Omental fat pad (tissue), 4 donors: Measurements from ENCODE around the gene CD69. TPM values are rescaled to one million over a fixed set of nuclear protein-coding genes. Genes with fewer than 3 reads are reported as not detected.

Experiments
- ATAC-seq: fragments of 150-250 bp; one replicate; pipeline ENCODE4 v1.9.1; 2016; ENCODE audit warnings: mild to moderate bottlenecking, moderate library complexity; ENCODE audit not compliant: low FRiP score
- DNase-seq: peaks from one replicate; pipeline ENCODE4 v3.0.0-alpha.2; 2019; ENCODE audit warnings: low spot score
- total RNA-seq, 4 donors: library from RNA; depleted of rRNA; stranded (reverse); fragments of >200 nt; gene quantifications; one replicate each; pipeline ENCODE4 v1.1.0, GENCODE V29; 2016
- TF ChIP-seq, protein P1 (sequence below), 3 donors: fragments of 450-650 bp; IDR thresholded peaks; one replicate each; pipeline ENCODE4 v1.5.1; 2016 to 2017; ENCODE audit warnings: antibody characterized with exemption in 3 of 3, mild to moderate bottlenecking in 3 of 3, moderate library complexity in 2 of 3

Gene CD69
- total RNA-seq, 4 donors from 2014 or later = 10.0 to 36.3 (median 17.0) TPM

DNA sequence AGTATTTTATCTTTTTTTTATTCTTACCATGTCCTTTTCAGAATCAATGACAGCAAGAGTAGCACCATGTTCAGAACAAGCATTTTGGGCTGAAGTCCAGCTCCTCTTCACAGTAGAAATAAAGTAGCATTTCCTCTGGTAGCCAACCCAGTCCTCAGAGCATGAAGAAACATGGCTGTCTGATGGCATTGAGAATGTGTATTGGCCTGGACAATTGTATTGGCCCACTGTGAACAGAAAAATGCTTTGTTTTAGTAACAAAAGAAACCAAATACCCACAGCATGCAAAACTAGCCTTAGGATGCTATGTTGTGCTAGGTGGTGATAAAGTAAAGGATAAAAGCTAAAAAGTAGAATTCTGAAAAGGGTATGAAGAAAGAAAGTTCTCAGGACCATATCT is 5.7 kb downstream of the CD69 start:
- TF ChIP-seq, protein P1, sequence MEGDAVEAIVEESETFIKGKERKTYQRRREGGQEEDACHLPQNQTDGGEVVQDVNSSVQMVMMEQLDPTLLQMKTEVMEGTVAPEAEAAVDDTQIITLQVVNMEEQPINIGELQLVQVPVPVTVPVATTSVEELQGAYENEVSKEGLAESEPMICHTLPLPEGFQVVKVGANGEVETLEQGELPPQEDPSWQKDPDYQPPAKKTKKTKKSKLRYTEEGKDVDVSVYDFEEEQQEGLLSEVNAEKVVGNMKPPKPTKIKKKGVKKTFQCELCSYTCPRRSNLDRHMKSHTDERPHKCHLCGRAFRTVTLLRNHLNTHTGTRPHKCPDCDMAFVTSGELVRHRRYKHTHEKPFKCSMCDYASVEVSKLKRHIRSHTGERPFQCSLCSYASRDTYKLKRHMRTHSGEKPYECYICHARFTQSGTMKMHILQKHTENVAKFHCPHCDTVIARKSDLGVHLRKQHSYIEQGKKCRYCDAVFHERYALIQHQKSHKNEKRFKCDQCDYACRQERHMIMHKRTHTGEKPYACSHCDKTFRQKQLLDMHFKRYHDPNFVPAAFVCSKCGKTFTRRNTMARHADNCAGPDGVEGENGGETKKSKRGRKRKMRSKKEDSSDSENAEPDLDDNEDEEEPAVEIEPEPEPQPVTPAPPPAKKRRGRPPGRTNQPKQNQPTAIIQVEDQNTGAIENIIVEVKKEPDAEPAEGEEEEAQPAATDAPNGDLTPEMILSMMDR (IDR thresholded peaks at IDR 0.05) = no peak
- DNase-seq (no peak), ATAC-seq (no peak)

- TF ChIP-seq, protein P1 (IDR thresholded peaks at IDR 0.05) = no peak
- ATAC-seq = no peak
- no peak for DNase-seq
Measured at GRCh38 chr12:9754099-9754927, 6.4 kb downstream of the CD69 start.

- TF ChIP-seq, protein P1 (IDR thresholded peaks at IDR 0.05) = no peak
- no peak for ATAC-seq
- DNase-seq = no peak
Measured at GRCh38 chr12:9753498-9753897, 7.2 kb downstream of the CD69 start.

DNA sequence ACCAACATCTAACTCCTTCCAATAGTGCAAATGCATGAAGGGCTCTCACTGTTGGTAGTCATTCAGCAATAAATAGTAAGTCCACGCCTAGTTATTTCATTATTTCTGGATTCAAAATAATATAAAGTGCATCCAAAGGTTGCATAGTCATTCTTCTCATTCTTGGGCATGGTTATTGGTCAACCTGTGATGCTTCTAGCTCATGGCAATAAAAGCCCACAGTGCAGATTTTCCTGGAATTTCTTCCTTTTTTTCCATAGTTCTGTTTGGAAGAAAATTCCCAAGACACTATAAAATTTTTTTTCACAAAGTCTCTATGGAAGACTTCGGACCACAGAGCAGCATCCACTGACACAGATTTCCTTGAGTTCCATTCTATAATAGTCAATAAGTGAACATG is 7.6 kb downstream of the CD69 start:
- DNase-seq (no peak), ATAC-seq (no peak)
- TF ChIP-seq, protein P1 (IDR thresholded peaks at IDR 0.05) = no peak

GRCh38 chr12:9752145-9752933 is 8.4 kb downstream of the CD69 start:
- DNase-seq = no peak
- ATAC-seq = no peak
- TF ChIP-seq, protein P1 (IDR thresholded peaks at IDR 0.05) = no peak

DNA sequence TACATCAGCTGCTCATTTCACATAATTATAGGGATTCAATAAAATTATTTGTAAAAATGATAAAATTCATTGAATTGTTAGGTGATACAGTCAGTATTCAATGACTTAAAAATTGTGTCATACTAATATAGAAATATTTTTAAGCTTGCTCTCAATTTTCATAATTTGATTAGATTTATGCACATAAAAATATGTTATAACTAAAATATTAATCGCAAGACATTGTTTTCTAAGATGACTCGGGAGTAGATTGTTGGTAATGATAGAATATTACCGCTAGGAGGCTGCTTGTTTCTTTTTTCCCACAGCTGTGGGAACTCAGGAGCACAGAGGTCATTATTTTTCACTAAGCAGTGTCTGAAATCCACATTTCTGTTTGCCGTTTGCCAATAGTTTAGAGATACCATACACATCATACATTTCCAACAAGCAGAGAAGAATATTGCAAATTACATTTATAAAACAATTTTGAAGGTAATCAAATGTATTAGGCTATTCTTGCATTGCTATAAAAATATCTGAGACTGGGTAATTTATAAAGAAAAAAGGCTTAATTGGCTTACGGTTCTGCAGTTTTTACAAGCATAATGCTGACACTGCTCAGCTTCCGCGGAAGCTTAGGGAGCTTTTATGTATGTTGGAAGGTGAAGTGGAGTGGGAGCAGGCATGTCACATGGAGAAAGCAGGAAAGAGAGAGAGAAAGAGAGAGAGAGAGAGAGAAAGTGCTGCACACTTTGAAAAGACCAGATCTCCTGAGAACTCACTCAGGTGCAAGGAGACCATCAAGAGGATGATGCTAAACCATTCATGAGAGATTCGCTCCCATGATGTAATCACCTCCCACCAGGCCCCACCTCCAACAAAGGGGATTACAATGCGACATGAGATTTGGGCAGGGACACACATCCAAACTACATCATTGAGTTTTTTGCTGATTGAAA is 9.2 kb downstream of the CD69 start:
- DNase-seq (no peak), ATAC-seq (no peak)
- TF ChIP-seq, protein P1 (IDR thresholded peaks at IDR 0.05) = no peak
